COLO668 (cell line): ENCODE data around the gene GNB2.

Source experiments
- DNase-seq: peaks from one replicate; lab custom pipeline; 2025; ENCODE audit not compliant: unreplicated experiment; lab: John Stamatoyannopoulos, UW

GNB2 gene

DNA sequence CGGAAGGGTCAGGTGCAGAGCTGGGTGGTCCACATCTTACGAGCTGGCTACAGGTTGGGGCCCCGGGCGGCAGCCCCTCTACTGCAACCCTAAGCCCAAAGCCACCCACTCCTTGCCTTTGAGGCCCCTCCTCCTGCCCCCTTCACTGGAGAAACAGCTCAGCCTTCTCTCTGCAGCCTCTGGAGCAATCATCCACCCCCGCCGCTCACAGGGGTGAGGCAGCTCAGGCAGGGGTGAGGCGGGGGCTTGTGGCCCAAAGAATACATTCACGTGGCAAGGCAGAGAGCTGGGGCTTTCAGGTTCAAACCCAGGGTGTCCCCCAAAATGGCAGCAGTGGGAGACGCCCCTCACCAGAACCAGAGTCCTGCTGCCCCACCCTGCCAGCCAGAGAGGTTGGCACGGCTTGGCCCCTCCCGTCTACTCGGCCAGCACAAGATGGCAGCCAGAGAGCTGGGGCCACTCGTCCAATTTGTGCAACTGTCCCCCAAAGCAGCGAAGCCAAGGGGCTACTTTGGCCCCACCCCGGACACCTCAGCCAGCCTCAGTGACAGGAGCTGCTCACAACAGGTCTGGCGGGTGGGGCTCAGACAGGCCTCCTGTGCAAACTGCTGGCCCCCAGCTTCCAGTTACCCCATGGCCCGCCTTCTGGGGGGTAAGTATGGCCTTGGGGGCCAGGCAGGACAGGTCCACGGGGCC, 7.2 kb downstream of the GNB2 start:
- DNase-seq: no peak

- DNase-seq: no peak
These were observed 8.1 kb downstream of the GNB2 start for GRCh38 chr7:100681491-100682227.

DNA sequence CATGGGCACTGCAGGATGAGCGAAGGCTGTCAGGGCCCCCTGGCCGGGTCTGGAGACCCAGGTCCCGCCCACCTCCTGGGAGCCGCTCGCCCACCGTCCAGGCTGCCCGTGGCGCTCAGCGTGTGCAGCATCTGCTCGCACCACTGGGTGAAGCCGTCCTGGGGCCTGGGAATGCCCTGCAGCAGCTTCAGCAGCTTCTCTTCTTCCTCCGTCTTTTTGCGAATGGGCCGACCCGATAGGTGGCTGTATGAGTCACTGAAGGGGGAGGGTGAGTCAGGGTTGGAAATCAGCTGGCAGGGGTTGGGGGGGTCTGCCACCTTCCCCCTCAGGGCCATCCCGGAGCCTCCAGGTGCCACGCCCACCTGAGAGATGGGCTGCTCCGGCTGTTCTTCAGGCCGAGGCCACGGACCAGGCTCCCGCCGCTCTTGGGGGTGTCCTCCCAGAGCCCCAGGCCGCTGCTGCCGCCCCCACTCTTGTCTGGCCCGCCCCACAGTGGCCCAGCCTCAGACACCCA, 8.7 kb downstream of the GNB2 start:
- no peak for DNase-seq

- no peak for DNase-seq
These were observed 9.6 kb downstream of the GNB2 start for GRCh38 chr7:100682991-100683658.

DNA sequence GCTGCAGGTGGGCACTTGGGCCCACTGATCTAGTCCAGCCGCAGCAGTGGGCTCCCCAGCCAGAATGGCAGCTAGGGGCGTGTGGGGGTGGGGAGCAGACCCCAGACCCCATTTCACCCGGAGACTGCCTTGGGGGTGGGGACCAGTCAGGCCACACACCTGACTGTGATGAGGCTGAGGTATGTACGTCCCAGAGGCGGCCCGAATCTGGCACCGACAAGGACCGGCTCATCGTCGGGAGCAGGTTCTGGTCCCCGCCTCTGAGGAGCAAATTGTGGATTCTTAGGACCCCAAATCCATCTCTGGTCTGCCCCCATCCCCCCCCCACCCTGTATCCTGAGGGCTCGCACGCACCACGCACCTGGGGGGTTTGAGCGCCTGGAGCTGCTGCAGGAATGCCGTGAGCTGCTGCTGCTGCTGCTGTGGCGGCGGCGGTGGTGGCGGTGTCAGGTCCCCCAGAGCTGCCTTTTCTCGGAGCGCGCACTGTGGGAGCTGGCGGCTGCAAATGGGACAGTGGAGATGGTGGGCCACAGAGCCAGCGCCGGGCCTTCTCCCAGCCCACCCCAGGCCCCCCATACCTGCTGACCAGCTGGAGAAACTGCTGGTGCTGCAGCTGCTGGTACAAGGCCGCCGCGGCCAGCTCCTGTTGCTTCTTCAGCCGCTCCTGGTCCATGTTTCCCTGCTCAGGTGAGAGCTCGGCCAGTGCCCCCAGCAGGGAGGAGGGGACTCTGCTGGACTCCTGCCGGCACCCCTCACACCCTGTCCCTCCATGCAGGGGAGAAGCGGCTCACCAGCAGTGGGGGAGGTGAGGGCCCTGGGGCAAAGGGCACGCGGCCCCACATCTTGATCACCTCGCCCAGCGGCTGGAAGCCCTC, 10.4 kb downstream of the GNB2 start:
- no peak for DNase-seq

DNA sequence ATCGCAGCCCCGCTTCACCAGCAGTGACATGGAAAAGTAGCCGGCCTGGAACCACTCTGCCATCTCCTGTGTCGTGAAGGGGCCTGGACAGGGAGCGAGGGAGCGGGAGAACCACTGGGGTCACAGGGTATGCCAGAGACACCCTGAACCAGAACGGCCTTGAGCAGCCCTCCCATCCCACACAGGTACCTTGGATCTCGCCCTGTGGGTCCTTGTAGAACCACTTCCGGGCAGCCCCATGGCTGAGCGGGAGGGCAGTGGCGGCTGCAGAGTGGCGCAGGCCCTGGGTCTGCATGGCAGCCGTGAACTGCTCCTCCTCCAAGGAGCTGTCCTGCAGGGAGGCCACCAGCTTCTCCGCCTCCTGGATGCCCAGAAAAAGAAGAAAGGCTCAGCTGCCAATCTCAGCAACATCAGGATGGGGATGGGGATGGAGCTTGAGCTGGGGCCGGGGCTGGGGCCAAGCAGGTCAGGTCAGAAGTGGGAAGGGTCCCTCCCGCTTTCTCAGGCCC, 11.0 kb downstream of the GNB2 start:
- DNase-seq: no peak

- no peak for DNase-seq
These were observed 11.6 kb downstream of the GNB2 start for GRCh38 chr7:100685049-100685605.

GRCh38 chr7:100685631-100686145, 12.1 kb downstream of the GNB2 start:
- no peak for DNase-seq

DNA sequence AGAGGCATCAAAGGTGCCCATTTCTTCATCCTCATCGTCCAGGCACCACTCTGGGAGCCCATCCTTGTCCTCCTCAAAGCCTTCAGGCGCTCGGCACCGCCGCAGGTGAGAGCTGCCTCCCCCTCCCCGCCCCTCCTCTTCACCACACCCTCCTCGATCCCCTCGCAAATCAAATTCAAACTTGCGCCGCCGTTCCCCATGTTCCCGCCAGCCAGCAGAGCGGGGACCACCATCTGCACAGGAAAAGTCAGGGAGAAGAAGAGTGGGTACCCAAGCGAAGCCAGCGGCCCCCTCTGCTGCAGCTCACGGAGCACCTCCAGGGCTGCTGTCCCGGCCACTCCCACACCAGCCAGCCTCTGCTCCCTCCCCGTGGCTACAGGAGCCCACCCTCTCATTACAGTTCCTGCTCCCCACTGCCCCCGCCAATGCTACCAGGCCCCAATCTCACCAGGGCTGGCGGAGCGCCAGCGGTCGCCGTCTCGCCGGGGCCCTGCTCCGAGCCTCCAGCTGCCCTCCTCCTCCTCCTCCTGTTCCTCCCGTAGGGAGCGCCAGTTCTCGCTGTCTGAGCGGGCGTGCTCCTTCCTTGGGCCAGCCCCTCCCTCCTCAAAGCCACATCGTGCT, 12.8 kb downstream of the GNB2 start:
- no peak for DNase-seq

DNA sequence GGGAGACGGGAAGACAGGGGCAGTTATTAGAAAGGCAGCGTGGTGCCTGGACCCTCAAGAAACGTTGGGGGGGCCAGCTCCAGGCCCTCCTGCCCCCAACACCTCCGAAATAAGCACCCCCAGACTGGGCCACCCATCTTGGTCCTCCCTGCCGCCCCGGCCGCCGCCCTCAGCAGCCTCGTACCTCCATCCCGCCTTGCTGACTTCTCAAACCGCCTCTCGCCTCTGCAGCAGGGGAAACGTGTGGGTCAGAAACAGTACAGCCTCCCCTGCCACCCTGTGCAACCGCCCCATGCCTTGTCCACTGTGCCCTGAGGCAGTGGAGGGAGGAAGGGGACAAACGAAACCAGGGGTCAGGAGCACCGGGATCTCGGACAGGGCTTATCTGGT, 13.3 kb downstream of the GNB2 start:
- no peak for DNase-seq

DNA sequence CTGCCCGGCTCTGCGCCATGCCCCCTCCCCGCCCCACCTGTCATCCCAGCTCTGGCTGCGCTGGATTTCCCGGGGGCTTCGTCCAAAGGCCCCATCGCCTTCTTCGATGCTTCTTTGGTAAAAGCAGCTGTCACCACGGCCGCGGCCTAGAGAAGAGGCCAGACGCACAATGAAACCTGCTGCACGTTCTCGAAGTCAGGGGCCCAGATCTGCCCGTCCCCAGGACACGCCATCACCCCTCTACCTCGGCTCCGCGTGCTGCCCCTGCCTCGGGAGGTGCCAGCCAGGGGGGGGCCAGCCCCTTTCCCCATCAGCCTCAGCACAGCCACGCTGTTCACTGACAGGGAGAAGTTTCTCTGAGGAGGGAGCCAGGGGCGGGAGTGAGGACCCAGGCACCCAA, 13.7 kb downstream of the GNB2 start:
- no peak for DNase-seq

DNA sequence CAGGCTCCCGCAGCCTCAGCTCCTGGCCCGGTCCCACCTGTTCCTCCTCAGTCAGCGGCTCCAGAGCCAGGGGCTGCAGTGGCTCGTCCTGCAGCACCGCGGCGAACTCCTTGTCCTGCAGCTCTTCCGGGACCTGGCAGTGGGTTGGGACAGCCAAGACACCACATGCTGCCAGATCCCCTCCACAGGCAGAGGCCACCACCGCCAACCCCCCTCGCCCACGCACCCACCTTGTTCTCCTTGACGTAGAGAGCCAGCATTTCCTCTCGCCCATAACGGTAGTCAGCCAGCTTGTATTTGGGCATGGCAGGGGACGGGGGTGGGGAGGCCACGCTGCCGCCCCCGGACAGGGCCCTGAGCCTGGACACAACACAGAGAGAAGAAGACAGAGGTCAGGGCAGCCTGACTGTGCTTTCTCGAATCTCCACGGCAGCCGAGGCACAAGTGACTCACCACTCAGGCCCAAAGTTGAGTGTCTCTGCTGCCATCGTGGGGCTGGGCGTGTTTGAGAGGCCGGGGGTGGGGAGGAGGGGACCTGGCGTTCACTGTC, 14.3 kb downstream of the GNB2 start:
- DNase-seq: no peak

- DNase-seq: no peak
These were observed 14.9 kb downstream of the GNB2 start for GRCh38 chr7:100688326-100688860.

- DNase-seq: no peak
These were observed 15.9 kb downstream of the GNB2 start for GRCh38 chr7:100689230-100690135.

GRCh38 chr7:100691676-100692577, 18.4 kb downstream of the GNB2 start:
- DNase-seq: peak; percentile 80

GRCh38 chr7:100692578-100692961, 19.0 kb downstream of the GNB2 start:
- DNase-seq: no peak
